Body of pancreas (tissue), 4 donors: ENCODE measurements around the gene RYR3.

Source experiments
- POLR2A ChIP-seq, 3 donors: fragments of 450-650 bp; IDR thresholded peaks; one replicate each; pipeline ENCODE4 v1.6.1; 2016; ENCODE audit warnings: antibody characterized with exemption in 3 of 3, mild to moderate bottlenecking in 2 of 3
- TF ChIP-seq, protein P1 (sequence below), 7 experiments: fragments of 450-650 bp in 4 of 7; fragments of 200-600 bp in 3 of 7; sonication (generic) in 3 of 7; IDR thresholded peaks; one replicate each; pipeline ENCODE4 v1.5.1; 2016 to 2019; ENCODE audit warnings: antibody characterized with exemption in 7 of 7

DNA sequence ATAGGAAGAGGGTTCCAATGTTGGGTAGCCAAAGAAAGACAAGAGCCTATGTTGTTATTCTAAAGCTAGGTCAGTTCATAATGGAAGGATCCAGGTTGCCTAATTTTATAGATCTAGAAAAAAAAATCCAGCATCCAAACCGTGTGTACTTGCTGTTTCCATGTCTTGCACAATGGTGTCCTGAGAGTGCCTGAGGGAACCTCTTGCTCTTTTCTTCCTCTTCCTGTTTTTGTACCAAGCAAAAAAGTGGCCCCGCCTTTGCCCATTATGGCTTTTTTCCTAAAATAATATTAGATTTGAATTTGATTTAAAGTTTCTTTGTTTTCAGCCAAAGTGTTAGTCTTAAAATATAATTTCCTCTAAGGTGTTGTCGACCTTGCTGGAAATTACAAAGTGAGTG is 224.4 kb downstream of the RYR3 start:
- no peak for TF ChIP-seq POLR2A (IDR thresholded peaks at IDR 0.05)
- TF ChIP-seq, protein P1, sequence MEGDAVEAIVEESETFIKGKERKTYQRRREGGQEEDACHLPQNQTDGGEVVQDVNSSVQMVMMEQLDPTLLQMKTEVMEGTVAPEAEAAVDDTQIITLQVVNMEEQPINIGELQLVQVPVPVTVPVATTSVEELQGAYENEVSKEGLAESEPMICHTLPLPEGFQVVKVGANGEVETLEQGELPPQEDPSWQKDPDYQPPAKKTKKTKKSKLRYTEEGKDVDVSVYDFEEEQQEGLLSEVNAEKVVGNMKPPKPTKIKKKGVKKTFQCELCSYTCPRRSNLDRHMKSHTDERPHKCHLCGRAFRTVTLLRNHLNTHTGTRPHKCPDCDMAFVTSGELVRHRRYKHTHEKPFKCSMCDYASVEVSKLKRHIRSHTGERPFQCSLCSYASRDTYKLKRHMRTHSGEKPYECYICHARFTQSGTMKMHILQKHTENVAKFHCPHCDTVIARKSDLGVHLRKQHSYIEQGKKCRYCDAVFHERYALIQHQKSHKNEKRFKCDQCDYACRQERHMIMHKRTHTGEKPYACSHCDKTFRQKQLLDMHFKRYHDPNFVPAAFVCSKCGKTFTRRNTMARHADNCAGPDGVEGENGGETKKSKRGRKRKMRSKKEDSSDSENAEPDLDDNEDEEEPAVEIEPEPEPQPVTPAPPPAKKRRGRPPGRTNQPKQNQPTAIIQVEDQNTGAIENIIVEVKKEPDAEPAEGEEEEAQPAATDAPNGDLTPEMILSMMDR (IDR thresholded peaks at IDR 0.05): no peak
